SU-DHL-6 (cell line): ENCODE measurements around the gene PLAAT5.

Experiments used
- H2AFZ ChIP-seq: fragments of 200-600 bp; sonication (generic); 2 replicates; pipeline ENCODE4 v1.6.1; 2014; ENCODE audit warnings: low read depth, mild to moderate bottlenecking, moderate library complexity, mixed read lengths, antibody characterized with exemption, low read length; ENCODE audit not compliant: severe bottlenecking
- H3F3A ChIP-seq: fragments of 200-600 bp; shearing (Covaris generic); 2 replicates; pipeline ENCODE4 v1.6.0; 2016; ENCODE audit warnings: antibody characterized with exemption, mild to moderate bottlenecking; ENCODE audit not compliant: insufficient read depth
- H3K27ac ChIP-seq: fragments of 200-600 bp; sonication (generic); 2 replicates; pipeline ENCODE4 v1.5.1; 2016; ENCODE audit warnings: low read depth, mild to moderate bottlenecking, low read length, moderate library complexity, mixed read lengths
- H3K27me3 ChIP-seq: fragments of 200-600 bp; sonication (generic), shearing (Covaris generic); 2 replicates; pipeline ENCODE4 v1.6.0; 2014; ENCODE audit warnings: mild to moderate bottlenecking, low read length
- H3K36me3 ChIP-seq: fragments of 200-600 bp; sonication (generic); 2 replicates; pipeline ENCODE4 v1.6.1; 2014; ENCODE audit warnings: mild to moderate bottlenecking, low read length, mixed read lengths
- H3K4me2 ChIP-seq: fragments of 300-600, 200-600 bp; shearing (Covaris generic), sonication (generic); 2 replicates; pipeline ENCODE4 v1.6.0; 2014; ENCODE audit warnings: low read length, low read depth, mild to moderate bottlenecking; ENCODE audit not compliant: poor library complexity, severe bottlenecking
- H3K4me3 ChIP-seq: fragments of 200-600 bp; sonication (generic); 2 replicates; pipeline ENCODE4 v1.5.1; 2014; ENCODE audit warnings: antibody characterized with exemption, low read length, mild to moderate bottlenecking, mixed read lengths; ENCODE audit not compliant: insufficient read depth, poor library complexity, severe bottlenecking
- H3K79me2 ChIP-seq: fragments of 200-600 bp; sonication (generic); 2 replicates; pipeline ENCODE4 v1.6.1; 2014; ENCODE audit warnings: mild to moderate bottlenecking, low read length, moderate library complexity; ENCODE audit not compliant: insufficient read depth
- H3K9ac ChIP-seq: fragments of 200-600 bp; sonication (generic); 2 replicates; pipeline ENCODE4 v1.7.0; 2014; ENCODE audit warnings: mild to moderate bottlenecking, low read length
- H3K9me2 ChIP-seq: fragments of 200-600 bp; sonication (generic); replicated peaks from 2 replicates; pipeline ENCODE4 v1.6.1; 2014; ENCODE audit warnings: low read length; ENCODE audit not compliant: insufficient read depth
- H3K9me3 ChIP-seq: fragments of 200-600 bp; sonication (generic); 2 replicates; pipeline ENCODE4 v1.6.1; 2014; ENCODE audit warnings: low read length, mixed read lengths; ENCODE audit not compliant: insufficient read depth
- H4K20me1 ChIP-seq: fragments of 200-600 bp; sonication (generic); 2 replicates; pipeline ENCODE4 v1.6.1; 2014; ENCODE audit warnings: low read depth, mild to moderate bottlenecking, antibody characterized with exemption, low read length, moderate library complexity, mixed read lengths
- CTCF ChIP-seq: fragments of 200-600 bp; sonication (generic); IDR thresholded peaks from one replicate; pipeline ENCODE4 v1.5.1; 2017; ENCODE audit warnings: antibody characterized with exemption, mild to moderate bottlenecking, low read length, moderate library complexity; ENCODE audit not compliant: insufficient read depth, poor library complexity, severe bottlenecking
- EZH2phosphoT487 ChIP-seq: fragments of 200-600 bp; sonication (generic), shearing (Covaris generic); conservative IDR thresholded peaks from 2 replicates; pipeline ENCODE4 v1.6.1; 2018; ENCODE audit warnings: mild to moderate bottlenecking, antibody characterized with exemption, low read length, moderate library complexity, mixed read lengths

The PLAAT5 gene

GRCh38 chr11:63508009-63508408 lies 17.0 kb upstream of the PLAAT5 start:
- H3K36me3 ChIP-seq: no peaks in the 10 kb centered on the region
- H2AFZ ChIP-seq: no peak overlapping the region
- TF ChIP-seq EZH2phosphoT487 (no peak), CTCF (no peak)
- H3K79me2 ChIP-seq: no peaks in the 10 kb centered on the region
- H3K9ac ChIP-seq: no peak overlapping the region
- no peaks in the 10 kb centered on the region for H3F3A ChIP-seq
- H3K27ac ChIP-seq: no peak overlapping the region
- no peaks in the 10 kb centered on the region for H3K9me3 ChIP-seq
- H3K27me3 ChIP-seq: no peaks in the 10 kb centered on the region
- H3K4me3 ChIP-seq: no peak overlapping the region
- no peaks in the 10 kb centered on the region for H3K9me2 ChIP-seq
- no peak overlapping the region for H3K4me2 ChIP-seq
- no peaks in the 10 kb centered on the region for H4K20me1 ChIP-seq

- Histone ChIP-seq H3K4me3 (no peak overlapping the region), H3K9me3 (no peaks in the 10 kb centered on the region), H2AFZ (no peak overlapping the region), H3K79me2 (no peaks in the 10 kb centered on the region), H3K36me3 (no peaks in the 10 kb centered on the region), H3K9me2 (no peaks in the 10 kb centered on the region), H4K20me1 (no peaks in the 10 kb centered on the region), H3K9ac (no peak overlapping the region), H3K4me2 (no peak overlapping the region), H3K27ac (no peak overlapping the region), H3F3A (no peaks in the 10 kb centered on the region), H3K27me3 (no peaks in the 10 kb centered on the region)
- TF ChIP-seq EZH2phosphoT487 (no peak), CTCF (no peak)
Measured at GRCh38 chr11:63507511-63507910, 16.5 kb upstream of the PLAAT5 start.

- Histone ChIP-seq H4K20me1 (no peaks in the 10 kb centered on the region), H3K79me2 (no peaks in the 10 kb centered on the region), H3K9me3 (no peaks in the 10 kb centered on the region), H3K27me3 (no peaks in the 10 kb centered on the region), H3K9me2 (no peaks in the 10 kb centered on the region), H3K4me3 (no peak overlapping the region), H3F3A (no peaks in the 10 kb centered on the region), H3K9ac (no peak overlapping the region), H3K4me2 (no peak overlapping the region), H3K36me3 (no peaks in the 10 kb centered on the region), H3K27ac (no peak overlapping the region), H2AFZ (no peak overlapping the region)
- TF ChIP-seq EZH2phosphoT487 (no peak), CTCF (no peak)
Measured at GRCh38 chr11:63506876-63507275, 15.9 kb upstream of the PLAAT5 start.
